ENCODE measurements around the gene FASN. TPM values are rescaled to one million over a fixed set of nuclear protein-coding genes. Genes with fewer than 3 reads are reported as not detected.

Gene FASN
- total and polyA plus RNA-seq, 2 of the 13 experiments (the other 11 are each of a cell fraction or from before 2014, with no cell fraction given), result 51.7 to 101 TPM

GRCh38 chr17:82083009-82083408, 15.0 kb downstream of the FASN start (continued):
- no peak for TF ChIP-seq RNF219 (CRISPR knock-in tag; IDR thresholded peaks at IDR 0.05)
- TF ChIP-seq CBX5 (CRISPR knock-in tag; IDR thresholded peaks at IDR 0.05; ENCODE audit: borderline replicate concordance), result no peak
- no peak for TF ChIP-seq ZNF451 (CRISPR knock-in tag; IDR thresholded peaks at IDR 0.05)
- TF ChIP-seq PAWR (CRISPR knock-in tag; IDR thresholded peaks at IDR 0.05; ENCODE audit: borderline replicate concordance), result no peak
- TF ChIP-seq ESRRA (CRISPR knock-in tag; IDR thresholded peaks at IDR 0.05; ENCODE audit: low read depth), result 0 out of 2 replicates have a peak, but pooled peaks have one; percentile 17
- peak; percentile 80 for TF ChIP-seq AGO2 (optimal IDR thresholded peaks at IDR 0.05; ENCODE audit: low read depth, low read length)
- no peak for TF ChIP-seq SMAD3 (CRISPR knock-in tag; IDR thresholded peaks at IDR 0.05)
- 0 out of 2 replicates have a peak, but pooled peaks have one; percentile 19 for TF ChIP-seq ZNF776 (CRISPR knock-in tag; IDR thresholded peaks at IDR 0.05)
- TF ChIP-seq PHF8 (CRISPR knock-in tag; IDR thresholded peaks at IDR 0.05), result no peak
- TF ChIP-seq ZNF331 (CRISPR knock-in tag; IDR thresholded peaks at IDR 0.05), result no peak
- TF ChIP-seq FOXK1 (CRISPR knock-in tag; IDR thresholded peaks at IDR 0.05; ENCODE audit: borderline replicate concordance, low read depth), result no peak
- TF ChIP-seq NR1H2 (CRISPR knock-in tag; IDR thresholded peaks at IDR 0.05; ENCODE audit: borderline replicate concordance, low read depth), result no peak
- TF ChIP-seq, protein P1, sequence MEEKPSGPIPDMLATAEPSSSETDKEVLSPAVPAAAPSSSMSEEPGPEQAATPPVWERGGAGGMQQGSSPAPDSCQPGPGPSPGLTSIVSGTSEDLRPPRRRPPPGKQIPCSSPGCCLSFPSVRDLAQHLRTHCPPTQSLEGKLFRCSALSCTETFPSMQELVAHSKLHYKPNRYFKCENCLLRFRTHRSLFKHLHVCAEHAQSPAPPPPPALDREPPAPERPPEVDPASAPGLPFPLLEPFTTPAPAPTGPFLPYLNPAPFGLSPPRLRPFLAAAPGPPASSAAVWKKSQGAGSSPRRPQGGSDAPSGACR (CRISPR knock-in tag; IDR thresholded peaks at IDR 0.05), result no peak
- TF ChIP-seq GATA4 (IDR thresholded peaks at IDR 0.05; ENCODE audit: borderline replicate concordance, low read depth), result no peak
- TF ChIP-seq POLR2A (IDR thresholded peaks at IDR 0.05; ENCODE audit: insufficient read depth in 1 of 2, low read depth in 2 of 2, low read length in 2 of 2), result peak in 1 of 2 experiments; percentile 24; a peak in 2 of 4 replicates
- TF ChIP-seq ZNF510 (CRISPR knock-in tag; IDR thresholded peaks at IDR 0.05; ENCODE audit: low read depth), result no peak
- no peak for TF ChIP-seq ZNF10 (CRISPR knock-in tag; IDR thresholded peaks at IDR 0.05; ENCODE audit: borderline replicate concordance, low read depth)
- TF ChIP-seq ZNF615 (CRISPR knock-in tag; IDR thresholded peaks at IDR 0.05; ENCODE audit: borderline replicate concordance), result no peak
- no peak for TF ChIP-seq AKAP8 (CRISPR knock-in tag; IDR thresholded peaks at IDR 0.05)
- TF ChIP-seq SP1 (IDR thresholded peaks at IDR 0.05), result no peak
- TF ChIP-seq SP1 (CRISPR knock-in tag; IDR thresholded peaks at IDR 0.05), result no peak
- no peak for TF ChIP-seq ZNF260 (CRISPR knock-in tag; IDR thresholded peaks at IDR 0.05; ENCODE audit: borderline replicate concordance, low read depth)
- no peak for TF ChIP-seq TAF1 (CRISPR knock-in tag; IDR thresholded peaks at IDR 0.05)
- no peak for TF ChIP-seq CREBL2 (CRISPR knock-in tag; IDR thresholded peaks at IDR 0.05; ENCODE audit: borderline replicate concordance)
- TF ChIP-seq, protein P2, sequence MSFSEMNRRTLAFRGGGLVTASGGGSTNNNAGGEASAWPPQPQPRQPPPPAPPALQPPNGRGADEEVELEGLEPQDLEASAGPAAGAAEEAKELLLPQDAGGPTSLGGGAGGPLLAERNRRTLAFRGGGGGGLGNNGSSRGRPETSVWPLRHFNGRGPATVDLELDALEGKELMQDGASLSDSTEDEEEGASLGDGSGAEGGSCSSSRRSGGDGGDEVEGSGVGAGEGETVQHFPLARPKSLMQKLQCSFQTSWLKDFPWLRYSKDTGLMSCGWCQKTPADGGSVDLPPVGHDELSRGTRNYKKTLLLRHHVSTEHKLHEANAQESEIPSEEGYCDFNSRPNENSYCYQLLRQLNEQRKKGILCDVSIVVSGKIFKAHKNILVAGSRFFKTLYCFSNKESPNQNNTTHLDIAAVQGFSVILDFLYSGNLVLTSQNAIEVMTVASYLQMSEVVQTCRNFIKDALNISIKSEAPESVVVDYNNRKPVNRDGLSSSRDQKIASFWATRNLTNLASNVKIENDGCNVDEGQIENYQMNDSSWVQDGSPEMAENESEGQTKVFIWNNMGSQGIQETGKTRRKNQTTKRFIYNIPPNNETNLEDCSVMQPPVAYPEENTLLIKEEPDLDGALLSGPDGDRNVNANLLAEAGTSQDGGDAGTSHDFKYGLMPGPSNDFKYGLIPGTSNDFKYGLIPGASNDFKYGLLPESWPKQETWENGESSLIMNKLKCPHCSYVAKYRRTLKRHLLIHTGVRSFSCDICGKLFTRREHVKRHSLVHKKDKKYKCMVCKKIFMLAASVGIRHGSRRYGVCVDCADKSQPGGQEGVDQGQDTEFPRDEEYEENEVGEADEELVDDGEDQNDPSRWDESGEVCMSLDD (CRISPR knock-in tag; IDR thresholded peaks at IDR 0.05; ENCODE audit: borderline replicate concordance), result no peak
- no peak for TF ChIP-seq ZNF367 (CRISPR knock-in tag; IDR thresholded peaks at IDR 0.05; ENCODE audit: borderline replicate concordance)
- TF ChIP-seq POLR2G (IDR thresholded peaks at IDR 0.05; ENCODE audit: low read depth, low read length), result peak; percentile 27; the same call in 1 of the 2 replicates
- no peak for TF ChIP-seq KLF6 (CRISPR knock-in tag; IDR thresholded peaks at IDR 0.05)

Measured in HepG2 (cell line).